C4-2B (cell line): ENCODE results near the gene KIF18A.

Experiments used
- CTCF ChIP-seq: fragments of 450-650 bp; conservative IDR thresholded peaks from 2 replicates; pipeline ENCODE4 v1.5.1; 2017; ENCODE audit warnings: mild to moderate bottlenecking
- ZFX ChIP-seq: fragments of 450-650 bp; IDR thresholded peaks from 2 replicates; pipeline ENCODE4 v1.6.1; 2017

GRCh38 chr11:28117712-28118111, 9.8 kb upstream of the KIF18A start:
- TF ChIP-seq CTCF (no peak), ZFX (no peak)
